ENCODE results near the gene AIF1.

AIF1 gene

GRCh38 chr6:31641370-31641769 is 26.3 kb downstream of the AIF1 start:
- in situ Hi-C loops (cut with MboI; ENCODE audit: low sequenced_read_pairs) = no loop called here

- in situ Hi-C loops (cut with MboI; ENCODE audit: low sequenced_read_pairs) = no loop called here
These were observed 27.9 kb downstream of the AIF1 start for GRCh38 chr6:31642798-31643570.

- in situ Hi-C loops (cut with MboI; ENCODE audit: low sequenced_read_pairs) = no loop called here
These were observed 28.9 kb downstream of the AIF1 start for GRCh38 chr6:31643818-31644454.

- in situ Hi-C loops (cut with MboI; ENCODE audit: low sequenced_read_pairs) = no loop called here
These were observed 30.3 kb downstream of the AIF1 start for GRCh38 chr6:31645325-31645724.

- in situ Hi-C loops (cut with MboI; ENCODE audit: low sequenced_read_pairs) = no loop called here
These were observed 36.7 kb downstream of the AIF1 start for GRCh38 chr6:31651602-31652191.

GRCh38 chr6:31652925-31653724 is 38.1 kb downstream of the AIF1 start:
- in situ Hi-C loops (cut with MboI; ENCODE audit: low sequenced_read_pairs) = no loop called here

- in situ Hi-C loops (cut with MboI; ENCODE audit: low sequenced_read_pairs) = no loop called here
These were observed 39.7 kb downstream of the AIF1 start for GRCh38 chr6:31654574-31655348.

- in situ Hi-C loops (cut with MboI; ENCODE audit: low sequenced_read_pairs) = no loop called here
These were observed 40.6 kb downstream of the AIF1 start, which contains the start of gene APOM for GRCh38 chr6:31655349-31656237. Gene APOM, plus strand, starts transcription at chr6:31655894. Its CDS starts 73 bp downstream, at chr6:31655967.

GRCh38 chr6:31657406-31658157 is 42.5 kb downstream of the AIF1 start:
- in situ Hi-C loops (cut with MboI; ENCODE audit: low sequenced_read_pairs) = no loop called here

- in situ Hi-C loops (cut with MboI; ENCODE audit: low sequenced_read_pairs) = no loop called here
These were observed 43.2 kb downstream of the AIF1 start for GRCh38 chr6:31658158-31658688.

GRCh38 chr6:31658983-31659648 is 44.1 kb downstream of the AIF1 start:
- in situ Hi-C loops (cut with MboI; ENCODE audit: low sequenced_read_pairs) = no loop called here

- in situ Hi-C loops (cut with MboI; ENCODE audit: low sequenced_read_pairs) = no loop called here
These were observed 44.8 kb downstream of the AIF1 start for GRCh38 chr6:31659649-31660380.

GRCh38 chr6:31660381-31661261 is 45.6 kb downstream of the AIF1 start, which contains the start of gene C6orf47:
Gene C6orf47, minus strand, starts transcription at chr6:31660778. Its CDS starts 831 bp downstream, at chr6:31659947.
- in situ Hi-C loops (cut with MboI; ENCODE audit: low sequenced_read_pairs) = no loop called here

GRCh38 chr6:31661262-31662123 is 46.5 kb downstream of the AIF1 start:
- in situ Hi-C loops (cut with MboI; ENCODE audit: low sequenced_read_pairs) = no loop called here

GRCh38 chr6:31662124-31662723 is 47.2 kb downstream of the AIF1 start:
- in situ Hi-C loops (cut with MboI; ENCODE audit: low sequenced_read_pairs) = no loop called here

All from hTERT RPE-1 (cell line).